Dermis microvascular lymphatic vessel endothelial cell (primary cell): ENCODE data around the gene DDN. TPM values are rescaled to one million over a fixed set of nuclear protein-coding genes. Genes with fewer than 3 reads are reported as not detected.
A peak's percentile ranks its signal among the peaks of the same experiment; 100 is the strongest.

ENCODE experiments used
- DNase-seq, 2 donors: peaks; one replicate each; pipeline versions ENCODE4 v3.0.0 to v3.0.0-alpha.2; 2010; ENCODE audit warnings: low read depth in 2 of 2
- total RNA-seq: library from RNA; depleted of rRNA; stranded (reverse); fragments of >200 nt; gene quantifications from 2 replicates; pipeline ENCODE4 v1.2.1, GENCODE V29; 2014

The DDN gene
- total RNA-seq, 1 donor from 2014 or later: 0.13 TPM

DNA sequence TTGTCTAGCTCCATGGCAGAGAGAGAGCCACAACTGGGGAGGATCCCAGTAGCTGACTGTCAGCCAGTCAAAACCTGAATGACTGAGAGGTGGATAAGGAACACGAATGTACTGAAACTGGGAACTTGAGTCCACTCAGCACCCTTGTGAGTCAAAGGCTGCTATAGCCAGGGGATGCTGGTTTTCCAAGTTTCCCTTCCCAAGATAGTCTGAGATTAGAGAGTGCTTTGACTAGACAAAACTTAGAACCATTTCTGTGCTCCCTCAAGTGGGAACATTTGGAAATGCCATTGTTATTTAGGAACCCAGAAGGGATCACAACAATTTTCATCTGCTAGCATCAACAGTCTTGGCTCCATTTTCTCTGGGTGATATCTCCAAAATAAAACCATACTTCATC, 15.4 kb upstream of the DDN start:
- DNase-seq: no peak

DNA sequence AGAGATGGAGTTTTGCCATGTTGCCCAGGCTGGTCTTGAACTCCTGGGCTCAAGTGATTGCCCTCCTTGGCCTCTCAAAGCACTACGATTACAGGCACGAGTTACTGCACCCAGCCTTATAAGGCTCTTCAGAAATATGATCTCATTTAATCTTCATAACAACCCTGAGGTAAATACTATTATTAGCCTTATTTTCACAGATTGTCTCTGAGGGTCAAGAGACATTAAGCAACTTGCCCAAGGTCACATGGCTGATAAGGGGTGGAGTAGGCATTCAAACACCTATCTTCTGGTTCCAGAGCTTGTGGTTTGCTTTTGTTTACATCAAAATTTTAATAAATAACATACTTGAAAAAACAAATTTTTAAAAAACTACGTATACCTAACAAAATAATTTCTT, 14.3 kb upstream of the DDN start:
- DNase-seq: no peak

DNA sequence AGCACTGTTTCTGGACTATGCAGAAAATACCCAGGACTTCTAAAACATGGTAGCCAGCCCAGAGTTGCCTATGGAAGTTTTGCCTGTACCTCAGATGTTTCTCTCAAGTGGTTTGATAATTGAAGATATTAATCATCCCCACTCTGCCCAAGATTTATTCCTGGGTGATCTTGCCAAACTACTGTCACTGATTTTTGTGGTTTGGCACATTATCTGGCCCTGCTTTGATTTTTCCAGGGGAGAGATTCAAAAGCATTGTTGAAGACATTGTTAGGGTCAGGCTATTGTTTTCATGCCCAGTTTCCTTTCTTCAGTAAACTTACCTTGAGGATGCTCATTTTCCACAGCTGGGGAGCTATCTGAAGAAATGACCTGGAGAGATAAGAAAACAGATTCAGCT, 13.6 kb upstream of the DDN start:
- no peak for DNase-seq

DNA sequence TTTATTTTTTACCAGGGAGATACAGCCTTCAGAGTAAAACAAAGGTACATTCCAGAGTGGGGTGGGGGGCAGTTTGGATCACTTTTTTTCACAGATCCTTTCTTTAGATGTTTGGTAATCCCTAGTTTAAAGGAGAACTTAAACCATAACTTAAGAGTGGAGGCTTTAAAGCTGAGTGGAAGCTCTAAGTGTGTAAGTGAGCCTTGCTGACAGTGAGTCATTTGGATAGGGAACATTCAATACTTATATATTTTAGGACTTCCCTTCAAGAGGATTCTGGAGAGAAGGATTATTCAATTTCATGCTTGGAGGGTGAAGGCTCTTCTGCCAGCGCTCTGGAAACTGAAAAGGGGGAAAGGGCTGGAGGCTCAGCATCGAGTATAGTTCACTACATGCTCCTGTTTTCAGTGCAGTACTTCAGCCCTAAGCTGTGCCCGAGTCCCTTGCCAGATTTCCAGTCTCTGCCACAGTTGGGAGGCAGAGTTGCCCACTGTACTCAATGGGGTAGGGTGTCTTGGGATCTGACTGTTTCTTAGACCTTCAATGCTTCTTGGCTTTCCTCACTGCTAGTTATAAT, 11.0 kb upstream of the DDN start:
- DNase-seq: no peak

DNA sequence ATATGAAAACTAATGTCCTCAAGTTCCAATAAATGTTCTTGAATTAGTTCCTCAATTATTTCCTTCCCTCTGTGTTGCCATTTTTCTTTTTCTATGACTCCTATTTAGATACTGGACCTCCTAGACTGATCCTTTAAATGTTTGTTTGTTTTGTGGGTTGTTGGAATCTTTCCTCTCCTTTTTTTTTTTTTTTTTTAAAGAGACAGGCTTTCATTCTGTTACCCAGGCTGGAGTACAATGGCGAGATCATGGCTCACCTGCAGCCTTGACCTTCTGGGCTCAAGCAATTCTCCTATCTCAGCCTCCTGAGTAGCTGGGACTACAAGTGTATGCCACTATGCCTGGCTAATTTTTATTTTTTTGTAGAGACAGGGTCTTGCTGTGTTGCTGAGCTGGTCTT, 9.8 kb upstream of the DDN start:
- DNase-seq: no peak

DNA sequence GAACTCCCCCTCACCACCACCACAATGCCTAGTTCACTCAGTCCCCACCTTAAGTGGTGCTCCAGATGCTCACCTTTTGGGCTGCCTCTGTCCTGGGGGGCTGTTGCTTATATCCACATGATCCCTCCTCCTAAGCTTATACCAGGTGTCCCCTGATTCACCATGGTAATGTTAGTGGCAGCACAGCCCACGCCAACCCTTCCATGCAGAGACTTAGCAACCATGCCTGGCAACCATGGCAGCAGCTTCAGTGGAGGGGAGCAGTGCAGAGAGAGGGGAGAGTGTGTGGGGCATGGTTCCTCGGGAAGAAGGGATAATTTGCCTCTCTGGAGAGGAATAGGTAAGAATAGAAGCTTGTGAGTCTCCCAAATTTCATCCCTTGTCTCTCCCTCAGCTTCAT, 1.2 kb upstream of the DDN start:
- DNase-seq: no peak

DNA sequence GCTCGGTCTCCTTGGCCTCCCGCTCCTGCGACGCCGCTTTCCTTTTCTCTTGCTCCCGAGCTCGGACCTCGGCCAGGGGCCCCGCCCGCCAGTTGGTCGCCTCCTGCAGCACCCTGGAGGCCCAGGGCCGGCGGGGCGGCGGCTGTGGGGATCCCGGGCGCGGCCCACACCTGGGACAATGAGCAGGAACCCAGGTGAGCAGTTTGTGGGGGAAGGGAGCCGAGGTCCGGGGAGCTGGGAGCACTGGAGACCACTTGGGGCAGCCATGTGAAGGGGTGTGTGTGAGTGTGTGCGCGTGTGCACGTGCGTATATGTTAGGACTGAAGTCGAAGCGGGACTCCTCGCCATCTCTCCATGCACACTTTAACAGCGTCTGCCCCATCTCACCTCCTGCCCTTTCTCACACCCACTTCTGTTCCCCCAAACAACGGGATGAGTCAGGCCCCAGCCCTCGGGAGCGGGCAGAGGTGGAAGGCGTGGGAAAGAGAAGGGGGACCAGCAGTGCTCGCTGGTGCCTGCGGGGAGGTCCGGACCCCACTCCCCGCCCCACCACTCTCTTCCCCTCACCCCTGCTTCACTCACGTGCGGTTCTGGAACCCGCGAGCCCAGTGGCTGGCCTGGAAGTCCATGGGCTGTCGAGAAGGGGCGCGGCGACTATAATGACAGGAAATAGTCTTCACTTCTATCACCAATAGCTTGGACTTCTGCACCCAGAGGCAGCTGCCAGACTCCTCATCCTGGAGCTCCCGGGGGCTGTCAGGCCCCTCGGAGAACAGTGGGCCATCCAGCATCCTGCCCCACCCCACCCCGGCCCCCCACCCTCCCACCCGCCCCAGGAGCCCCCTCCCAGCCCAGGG, 450 bp downstream of the DDN start:
- DNase-seq: peak in 1 of 2 donors; percentile 32

DNA sequence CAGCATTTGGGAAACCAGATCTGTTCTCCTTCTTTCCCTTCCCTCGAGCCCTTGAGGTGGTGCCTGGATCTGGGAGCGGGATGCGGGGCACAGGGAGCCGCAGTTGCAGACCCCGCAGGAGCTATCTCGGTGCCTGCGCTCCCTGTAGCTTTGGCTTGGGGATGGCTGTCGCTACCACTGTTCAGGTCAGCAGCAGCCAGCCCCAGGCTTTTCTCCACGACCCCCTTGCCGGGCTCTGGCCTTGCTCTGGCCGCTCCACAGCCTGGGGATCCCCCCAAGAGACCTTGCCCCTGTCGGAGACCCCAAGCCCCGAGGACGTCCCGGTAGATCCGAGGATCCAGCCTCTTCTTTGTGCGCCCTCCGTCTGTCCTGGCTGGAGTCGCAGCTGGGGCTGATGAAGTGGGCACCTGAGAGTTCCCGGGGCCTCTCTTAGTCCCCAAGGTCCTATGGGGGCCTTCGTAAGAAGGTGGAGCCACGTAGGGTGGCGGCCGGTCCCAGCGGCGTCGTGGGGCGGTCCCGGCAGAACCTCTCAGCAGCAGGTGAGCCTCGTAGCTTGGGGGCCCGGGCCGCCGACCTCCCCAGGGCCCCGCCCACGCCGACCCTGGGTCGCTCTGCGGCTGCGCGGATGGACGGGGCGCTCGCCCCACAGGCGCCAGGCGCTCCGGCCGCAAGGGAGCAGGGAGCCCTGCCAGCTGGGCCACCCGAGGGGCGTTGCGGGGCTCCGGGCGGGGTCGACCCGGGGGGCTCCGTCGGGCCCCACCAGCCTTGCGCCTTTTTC, 1.3 kb downstream of the DDN start:
- DNase-seq: no peak

DNA sequence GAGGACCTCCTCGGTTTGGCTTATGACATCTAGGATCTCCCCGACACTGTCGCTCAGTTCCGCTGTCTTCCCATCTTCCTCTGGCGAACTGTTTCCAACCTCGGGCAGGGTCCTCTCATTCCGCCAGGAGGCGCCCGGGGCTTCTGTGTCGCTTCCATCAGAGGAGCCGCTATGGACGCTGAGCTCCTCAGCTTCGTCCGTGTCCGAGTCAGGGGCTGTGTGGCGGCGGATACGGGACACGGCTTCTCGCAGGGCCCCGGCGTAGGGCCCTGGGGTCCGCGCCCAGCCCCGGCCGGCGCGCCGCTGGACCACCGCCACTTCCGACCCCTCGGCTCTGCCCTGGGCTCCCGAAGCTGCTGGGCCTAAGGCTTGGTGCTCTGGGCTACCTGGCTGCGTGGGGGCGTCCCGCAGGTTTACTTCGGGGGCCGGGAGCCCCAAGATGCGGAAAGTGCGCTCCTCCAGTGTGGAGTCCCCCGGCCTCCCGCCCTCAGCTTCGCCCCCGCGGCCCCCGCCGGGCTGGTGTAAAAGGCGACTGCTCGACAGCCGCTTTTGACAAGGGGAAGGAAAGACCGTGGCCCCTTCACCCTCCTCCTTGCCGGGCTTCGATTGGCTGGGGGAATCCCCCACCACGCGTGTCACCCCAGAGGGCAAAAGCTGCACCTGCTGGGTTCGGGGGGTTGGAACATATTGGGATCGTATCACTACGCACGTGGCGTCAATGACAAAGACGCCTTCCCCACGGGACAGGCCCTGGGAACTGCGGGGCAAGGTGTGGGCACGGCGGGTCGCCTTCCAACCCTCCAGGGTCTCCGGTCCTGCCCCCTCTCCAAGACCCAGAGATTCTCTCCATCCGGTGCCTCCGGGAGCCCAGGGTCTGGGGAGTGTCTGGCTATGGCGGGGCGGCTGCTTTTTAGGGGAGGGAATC, 2.1 kb downstream of the DDN start:
- DNase-seq: peak; percentile 31 to 76

DNA sequence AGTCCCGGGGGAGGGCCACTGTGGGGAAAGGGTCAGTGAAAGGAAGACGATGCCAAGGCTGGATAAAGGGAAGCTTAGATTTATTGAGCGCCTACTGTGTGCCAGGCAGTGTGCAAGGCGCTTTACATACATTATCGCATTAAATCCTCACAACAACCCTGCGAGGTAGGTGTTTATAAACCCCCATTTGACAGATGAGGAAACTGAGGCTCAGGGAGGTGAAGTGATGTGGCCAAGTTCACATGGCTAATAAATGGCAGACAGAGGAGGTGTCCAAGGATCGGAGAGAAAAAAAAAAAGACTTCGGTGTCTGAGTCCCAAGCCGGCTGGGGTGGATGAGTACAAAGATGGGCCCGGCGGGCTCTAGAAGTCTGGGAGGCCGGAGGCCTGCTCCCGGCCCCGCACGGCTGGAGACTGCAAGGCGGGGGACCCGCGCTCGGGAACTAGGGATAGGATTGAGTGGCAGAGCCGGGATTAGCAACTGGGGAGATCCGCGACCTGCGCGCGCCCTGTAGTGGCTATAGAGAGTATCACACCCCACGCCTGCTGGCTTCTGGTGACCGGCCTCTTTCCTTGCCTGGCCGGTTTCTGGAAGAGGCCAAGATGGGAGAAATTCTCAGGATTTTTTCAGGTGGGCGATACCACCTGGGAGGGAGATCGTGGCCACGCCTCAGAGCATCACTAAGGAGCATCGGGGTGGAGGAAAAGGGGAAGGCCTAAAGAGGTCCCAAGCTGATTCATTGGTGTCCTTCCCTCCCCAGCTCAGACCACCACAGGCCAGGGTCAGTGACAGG, 3.9 kb downstream of the DDN start:
- DNase-seq: peak; percentile 43 to 81

DNA sequence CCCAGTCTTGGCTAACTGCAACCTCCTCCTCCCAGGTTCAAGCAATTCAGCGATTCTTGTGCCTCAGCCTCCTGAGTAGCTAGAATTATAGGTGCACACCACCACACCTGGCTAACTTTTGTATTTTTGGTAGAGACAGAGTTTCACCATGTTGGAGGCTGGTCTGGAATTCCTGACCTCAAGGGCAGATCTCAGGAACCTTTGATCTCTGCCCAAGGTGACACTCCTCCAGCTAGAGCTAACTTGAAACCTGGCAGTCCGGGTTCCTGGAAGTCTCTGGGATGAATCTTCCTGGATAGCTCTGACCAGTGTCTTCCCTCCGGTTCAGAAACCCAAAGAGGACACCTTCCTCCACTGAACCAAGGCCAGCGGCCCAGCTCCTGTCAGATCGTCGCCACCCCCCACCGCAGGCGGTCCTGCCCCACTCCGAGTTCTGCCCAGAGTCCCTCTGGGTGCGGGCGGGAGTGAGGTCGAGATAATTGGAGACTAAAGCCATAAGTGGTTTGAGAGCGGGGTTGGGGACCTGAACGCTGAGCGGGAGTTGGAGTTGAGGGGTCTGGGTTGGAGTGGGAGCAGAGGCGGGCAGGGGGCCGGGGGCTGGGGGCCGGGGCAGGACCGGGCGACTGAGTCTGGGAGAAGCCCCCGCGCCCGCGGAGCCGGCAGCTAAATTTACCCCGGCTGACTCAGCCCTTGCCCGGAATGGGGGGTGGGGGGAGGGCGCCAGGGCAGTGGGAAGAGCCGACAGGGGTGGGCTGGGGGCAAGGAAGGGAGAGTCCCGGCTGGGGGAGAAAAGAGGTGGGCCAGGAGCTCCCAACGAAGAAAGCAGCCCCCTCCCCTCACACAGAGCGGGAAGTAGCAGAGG, 4.7 kb downstream of the DDN start:
- DNase-seq: no peak

DNA sequence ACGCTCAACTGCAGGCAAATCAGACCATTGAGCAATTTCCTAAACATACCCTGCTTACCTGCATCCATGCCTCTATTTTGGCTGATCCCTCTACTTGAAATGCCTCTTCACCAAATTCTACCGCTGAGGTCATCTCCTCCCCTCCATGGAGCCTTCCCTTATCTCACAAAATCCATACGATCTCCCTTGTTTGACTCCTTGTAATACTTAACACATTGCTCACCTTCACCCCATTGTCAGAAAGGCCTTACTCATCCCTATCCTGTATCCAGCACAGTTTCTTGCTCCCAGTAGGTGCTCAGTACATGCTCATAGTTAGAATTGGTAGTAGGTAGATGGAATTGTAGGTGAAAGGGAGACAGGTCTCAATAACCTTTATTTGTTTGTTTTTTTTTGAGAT, 5.4 kb downstream of the DDN start:
- DNase-seq: no peak

DNA sequence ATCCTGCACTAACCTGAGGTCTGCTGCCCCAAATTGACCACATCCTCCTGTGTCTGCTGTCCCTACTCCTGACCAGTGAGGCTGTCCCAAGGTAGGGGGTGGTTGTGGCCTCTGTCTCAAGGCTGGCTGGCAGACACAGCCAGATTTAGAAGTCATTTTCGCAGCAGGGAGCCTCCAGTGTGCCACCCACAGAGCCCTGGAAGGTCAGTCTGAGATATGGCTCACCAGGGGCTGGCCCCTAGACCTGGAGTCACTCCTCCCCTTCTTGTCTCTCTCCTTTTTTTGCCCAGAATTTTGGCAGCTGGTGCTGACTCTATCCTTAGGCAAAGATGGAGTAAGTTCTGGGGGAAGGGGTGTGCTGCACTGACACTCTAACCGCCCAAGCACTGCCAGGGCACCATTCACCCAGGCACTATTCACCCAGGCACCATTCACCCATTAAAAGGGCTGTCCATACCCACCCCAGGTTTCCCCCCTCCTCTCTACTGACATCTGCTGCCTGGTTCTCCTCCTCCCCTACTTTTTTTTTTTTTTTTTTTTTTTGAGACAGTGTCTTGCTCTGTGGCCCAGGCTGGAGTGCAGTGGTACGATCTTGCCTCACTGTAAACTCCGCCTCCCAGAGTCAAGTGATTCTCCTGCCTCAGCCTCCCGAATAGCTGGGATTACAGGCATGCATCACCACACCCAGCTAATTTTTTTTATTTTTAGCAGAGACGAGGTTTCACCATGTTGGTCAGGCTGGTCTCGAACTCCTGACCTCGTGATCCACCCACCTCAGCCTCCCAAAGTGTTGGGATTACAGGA, 7.7 kb downstream of the DDN start:
- DNase-seq: no peak

DNA sequence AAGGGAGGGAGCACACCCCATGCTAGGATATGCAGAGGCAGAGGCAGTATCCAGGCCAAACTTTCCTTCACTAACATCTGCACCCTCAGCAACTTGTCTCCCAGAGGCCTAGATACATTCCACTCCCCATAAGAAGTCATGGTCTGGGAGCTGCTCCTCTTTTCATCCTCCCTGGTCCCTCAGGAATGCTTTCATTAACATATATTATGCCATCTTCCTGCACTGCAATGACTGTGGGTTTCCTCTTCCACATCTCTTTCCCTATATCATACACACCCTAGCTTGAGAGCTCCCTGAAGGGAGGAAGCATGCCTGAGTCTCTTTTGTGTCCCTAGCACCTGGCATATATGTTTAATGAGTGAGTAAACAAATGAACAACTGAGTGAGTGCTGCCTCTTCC, 8.6 kb downstream of the DDN start:
- DNase-seq: no peak

DNA sequence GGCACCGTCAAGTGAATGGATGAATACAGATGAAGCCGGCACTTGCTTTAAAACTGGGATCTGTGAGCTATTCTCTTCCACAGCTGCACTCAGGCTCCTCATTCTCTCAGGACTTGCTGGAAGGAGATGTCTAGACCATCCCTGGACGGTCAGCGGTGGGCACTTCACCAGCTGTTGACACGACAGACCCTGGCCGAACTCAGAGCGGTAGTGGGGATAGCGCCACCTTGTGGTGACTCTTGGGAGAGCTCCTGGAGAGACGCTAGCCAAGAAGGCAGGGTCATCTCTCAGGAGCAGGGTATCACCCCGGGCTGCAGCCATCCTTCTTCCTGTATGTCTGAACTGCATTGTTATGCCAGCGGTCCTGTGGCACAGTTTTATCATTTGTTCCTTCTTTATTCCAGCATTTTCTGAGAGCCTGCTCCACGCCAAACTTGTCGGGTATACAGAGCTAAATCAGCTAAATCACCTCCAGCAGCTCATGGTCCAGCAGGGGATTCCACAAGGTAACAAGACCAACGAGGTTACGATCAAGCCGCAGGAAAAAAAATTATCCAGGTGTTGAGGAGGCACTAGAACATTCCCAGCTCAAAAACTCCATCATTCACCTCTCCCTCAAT, 11.0 kb downstream of the DDN start:
- DNase-seq: peak in 1 of 2 donors; percentile 55

DNA sequence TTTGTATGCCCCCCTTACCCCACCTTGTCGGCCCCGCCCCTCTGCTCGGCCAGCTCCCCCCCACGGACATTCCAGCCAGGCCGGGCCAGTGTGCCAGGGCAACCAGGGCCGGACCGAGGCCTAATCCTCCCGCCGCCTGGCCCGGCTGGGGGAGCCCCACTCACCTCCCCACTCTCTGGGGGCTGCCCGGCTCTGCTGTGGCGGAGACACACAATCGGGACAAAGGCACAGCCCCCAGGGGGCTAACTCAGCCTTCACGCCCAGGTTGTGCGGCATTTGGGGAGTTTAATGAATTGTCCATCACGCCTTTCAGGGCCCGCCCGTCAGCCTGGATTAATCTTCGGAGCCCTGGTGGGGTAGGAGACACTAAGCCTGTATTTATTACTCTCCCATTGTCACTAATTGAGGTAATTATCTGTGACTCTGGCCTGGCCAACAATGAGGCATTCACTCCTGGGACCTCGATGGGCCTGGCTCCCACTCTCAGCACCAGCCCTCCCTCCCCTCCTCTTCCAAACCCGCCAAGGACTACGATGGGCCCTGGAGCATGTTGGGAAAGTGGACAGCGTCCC, 12.4 kb downstream of the DDN start:
- no peak for DNase-seq

DNA sequence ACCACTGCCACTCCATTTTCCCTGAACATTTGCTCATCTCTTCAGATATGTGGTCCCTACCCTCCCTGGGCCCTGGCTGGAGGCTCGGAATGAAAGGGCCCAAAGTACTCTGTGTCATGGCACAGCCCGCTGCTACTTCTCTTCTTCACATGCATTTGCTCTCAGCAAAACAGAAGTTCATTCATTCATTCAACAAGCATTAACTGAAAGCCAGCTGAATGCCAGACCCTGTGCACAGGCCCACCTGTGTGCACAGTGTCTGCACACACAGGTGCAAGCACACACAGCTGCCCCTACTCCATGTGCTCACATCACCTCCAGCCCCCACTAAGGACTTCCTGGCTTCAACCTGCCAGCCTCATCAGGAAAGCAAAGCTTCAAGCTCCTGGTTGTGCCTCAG, 13.3 kb downstream of the DDN start:
- no peak for DNase-seq

DNA sequence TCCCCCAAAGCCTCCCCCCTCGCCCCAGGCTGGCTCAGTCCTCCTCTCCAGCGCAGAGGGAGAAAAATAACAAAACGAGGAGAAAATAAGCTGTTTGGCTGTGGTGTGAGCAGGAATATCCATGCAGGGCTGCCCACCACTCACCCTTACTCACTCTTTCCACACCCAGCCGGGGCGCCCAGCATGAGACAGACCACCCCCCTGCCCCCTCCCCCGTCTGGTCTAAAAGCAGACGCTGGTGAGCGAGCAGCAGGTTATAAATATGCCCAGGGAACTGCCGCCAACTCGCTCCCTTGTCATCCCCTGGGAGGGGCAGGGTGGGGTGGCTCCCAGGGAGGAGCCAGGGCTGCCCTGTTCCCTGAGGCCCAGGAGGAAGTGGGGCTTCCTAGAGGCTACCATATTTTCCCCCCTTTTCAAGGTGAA, 13.7 kb downstream of the DDN start:
- DNase-seq: no peak
